Bronchial epithelial cell (primary cell): ENCODE data around the gene RAP1B. TPM values are rescaled to one million over a fixed set of nuclear protein-coding genes. Genes with fewer than 3 reads are reported as not detected.

Source experiments
- DNase-seq: peaks from one replicate; pipeline ENCODE4 v3.0.0-alpha.2; 2010; ENCODE audit warnings: low read depth
- FAIRE-seq: peaks from 2 replicates; lab custom pipeline; 2011; peaks lifted over from hg19 to GRCh38; lab: Jason Lieb, UNC
- H3K27me3 ChIP-seq: 2 replicates; pipeline ENCODE4 v1.5.1; 2011; ENCODE audit warnings: low read length; ENCODE audit not compliant: control insufficient read depth, insufficient read depth
- H3K36me3 ChIP-seq: 2 replicates; pipeline ENCODE4 v1.5.1; 2011; ENCODE audit warnings: low read length; ENCODE audit not compliant: control insufficient read depth, insufficient read depth
- H3K4me3 ChIP-seq: 2 replicates; pipeline ENCODE4 v1.5.1; 2011; ENCODE audit warnings: mild to moderate bottlenecking, low read depth, low read length, control low read depth
- CTCF ChIP-seq: IDR thresholded peaks from 2 replicates; pipeline ENCODE4 v1.5.1; 2011; ENCODE audit warnings: mild to moderate bottlenecking, moderate library complexity, low read length, control low read depth, inconsistent platforms; ENCODE audit not compliant: insufficient read depth, severe bottlenecking
- total RNA-seq: library from RNA; depleted of rRNA; stranded (reverse); fragments of >200 nt; gene quantifications from 2 replicates; pipeline ENCODE4 v1.2.1, GENCODE V29; 2014

RAP1B gene
- total RNA-seq, 1 donor from 2014 or later = 175 TPM

- no peak for TF ChIP-seq CTCF
- Histone ChIP-seq H3K4me3 (no peak overlapping the region), H3K36me3 (no peaks in the 10 kb centered on the region), H3K27me3 (no peaks in the 10 kb centered on the region)
- DNase-seq = no peak
- no peak for FAIRE-seq
Measured at GRCh38 chr12:68572661-68573060, 38.0 kb upstream of the RAP1B start.

GRCh38 chr12:68573406-68573805, 37.3 kb upstream of the RAP1B start:
- H3K36me3 ChIP-seq = no peaks in the 10 kb centered on the region
- H3K4me3 ChIP-seq = no peak overlapping the region
- no peaks in the 10 kb centered on the region for H3K27me3 ChIP-seq
- FAIRE-seq = no peak
- no peak for DNase-seq
- no peak for TF ChIP-seq CTCF

- no peak for TF ChIP-seq CTCF
- Histone ChIP-seq H3K36me3 (no peaks in the 10 kb centered on the region), H3K4me3 (no peak overlapping the region), H3K27me3 (no peaks in the 10 kb centered on the region)
- FAIRE-seq (no peak), DNase-seq (no peak)
Measured at GRCh38 chr12:68577949-68578348, 32.8 kb upstream of the RAP1B start.

- TF ChIP-seq CTCF = no peak
- H3K36me3 ChIP-seq = no peaks in the 10 kb centered on the region
- DNase-seq = no peak
- FAIRE-seq = no peak
- H3K27me3 ChIP-seq = no peaks in the 10 kb centered on the region
- H3K4me3 ChIP-seq = no peak overlapping the region
Measured at GRCh38 chr12:68578765-68579164, 31.9 kb upstream of the RAP1B start.

- FAIRE-seq (no peak), DNase-seq (no peak)
- no peak overlapping the region for H3K4me3 ChIP-seq
- TF ChIP-seq CTCF = no peak
- H3K36me3 ChIP-seq = no peaks in the 10 kb centered on the region
- no peaks in the 10 kb centered on the region for H3K27me3 ChIP-seq
Measured at GRCh38 chr12:68579254-68579653, 31.4 kb upstream of the RAP1B start.

- Histone ChIP-seq H3K27me3 (no peaks in the 10 kb centered on the region), H3K36me3 (no peaks in the 10 kb centered on the region), H3K4me3 (no peak overlapping the region)
- DNase-seq = no peak
- no peak for TF ChIP-seq CTCF
- FAIRE-seq = no peak
Measured at GRCh38 chr12:68580911-68581310, 29.8 kb upstream of the RAP1B start.
